Skin epidermis (tissue), 12 donors: ENCODE measurements around the gene LONP1.

Source experiments
- H3K27ac ChIP-seq, 21 experiments: fragments of 200-600 bp; sonication (generic) in 11 of 21; one replicate each; pipeline ENCODE4 v1.5.0; 2020; ENCODE audit warnings: mild to moderate bottlenecking in 3 of 21, inconsistent platforms in 2 of 21, moderate library complexity in 2 of 21
- H3K4me3 ChIP-seq, 7 experiments: fragments of 200-600 bp; sonication (generic) in 2 of 7; one replicate each; pipeline ENCODE4 v1.5.0; 2020; ENCODE audit warnings: inconsistent platforms in 2 of 7, mild to moderate bottlenecking in 2 of 7, moderate library complexity in 1 of 7

The LONP1 gene

GRCh38 chr19:5683177-5683886 is 36.6 kb downstream of the LONP1 start:
- Histone ChIP-seq H3K27ac (no peak overlapping the region), H3K4me3 (no peak overlapping the region)

- H3K4me3 ChIP-seq: no peak overlapping the region
- no peak overlapping the region for H3K27ac ChIP-seq
Measured at GRCh38 chr19:5682107-5682482, 37.9 kb downstream of the LONP1 start.

GRCh38 chr19:5681391-5682106 is 38.4 kb downstream of the LONP1 start:
- peak overlapping the region; percentile 69 to 97 (median 84) for H3K4me3 ChIP-seq
- peak overlapping the region in 6 of 21 experiments; percentile 84 to 98 (median 88) for H3K27ac ChIP-seq

- H3K4me3 ChIP-seq: peak within 1 kb of the TSS; percentile 69 to 97 (median 84)
- H3K27ac ChIP-seq: peak within 1 kb of the TSS; percentile 72 to 98 (median 89)
Measured at GRCh38 chr19:5680437-5681368, 39.2 kb downstream of the LONP1 start, which contains the start of the genes HSD11B1L and MICOS13. TSS of gene HSD11B1L (plus strand) at chr19:5681027. CDS start at chr19:5684833, 3,806 bp downstream. TSS of gene MICOS13 (minus strand) at chr19:5680516. CDS start at chr19:5680486, 30 bp downstream.

- peak overlapping the region; percentile 72 to 98 (median 89) for H3K27ac ChIP-seq
- H3K4me3 ChIP-seq: peak overlapping the region; percentile 69 to 97 (median 84)
Measured at GRCh38 chr19:5680084-5680436, 39.9 kb downstream of the LONP1 start.

GRCh38 chr19:5679289-5680083 is 40.5 kb downstream of the LONP1 start:
- Histone ChIP-seq H3K27ac (peak overlapping the region; percentile 72 to 98 (median 89)), H3K4me3 (peak overlapping the region; percentile 69 to 97 (median 84))

- Histone ChIP-seq H3K27ac (no peak overlapping the region), H3K4me3 (no peak overlapping the region)
Measured at GRCh38 chr19:5678071-5678718, 41.8 kb downstream of the LONP1 start.

- H3K4me3 ChIP-seq: no peak overlapping the region
- H3K27ac ChIP-seq: no peak overlapping the region
Measured at GRCh38 chr19:5677580-5677979, 42.4 kb downstream of the LONP1 start.

GRCh38 chr19:5677136-5677535 is 42.8 kb downstream of the LONP1 start:
- Histone ChIP-seq H3K4me3 (no peak overlapping the region), H3K27ac (no peak overlapping the region)

GRCh38 chr19:5676772-5677105 is 43.2 kb downstream of the LONP1 start:
- H3K27ac ChIP-seq: no peak overlapping the region

GRCh38 chr19:5676105-5676771 is 43.7 kb downstream of the LONP1 start:
- no peak overlapping the region for H3K27ac ChIP-seq
- no peak overlapping the region for H3K4me3 ChIP-seq

More at GRCh38 chr19:5676772-5677105, 43.2 kb downstream of the LONP1 start:
- H3K4me3 ChIP-seq: no peak overlapping the region

- H3K4me3 ChIP-seq: no peak overlapping the region
- H3K27ac ChIP-seq: no peak overlapping the region
Measured at GRCh38 chr19:5674714-5675113, 45.2 kb downstream of the LONP1 start.

GRCh38 chr19:5673752-5674151 is 46.2 kb downstream of the LONP1 start:
- Histone ChIP-seq H3K4me3 (no peak overlapping the region), H3K27ac (no peak overlapping the region)

- H3K27ac ChIP-seq: no peak overlapping the region
- no peak overlapping the region for H3K4me3 ChIP-seq
Measured at GRCh38 chr19:5672708-5673459, 47.1 kb downstream of the LONP1 start.

- Histone ChIP-seq H3K4me3 (no peak overlapping the region), H3K27ac (no peak overlapping the region)
Measured at GRCh38 chr19:5671600-5671999, 48.3 kb downstream of the LONP1 start.

GRCh38 chr19:5669212-5669611 is 50.7 kb downstream of the LONP1 start:
- Histone ChIP-seq H3K27ac (no peak overlapping the region), H3K4me3 (no peak overlapping the region)

GRCh38 chr19:5667751-5668271 is 52.1 kb downstream of the LONP1 start:
- Histone ChIP-seq H3K4me3 (no peak overlapping the region), H3K27ac (no peak overlapping the region)
